ENCODE data around the gene MAPK4. TPM values are rescaled to one million over a fixed set of nuclear protein-coding genes. Genes with fewer than 3 reads are reported as not detected.

MAPK4 gene
- total RNA-seq, 2 donors from 2014 or later = 10.6 to 12.6 TPM

DNA sequence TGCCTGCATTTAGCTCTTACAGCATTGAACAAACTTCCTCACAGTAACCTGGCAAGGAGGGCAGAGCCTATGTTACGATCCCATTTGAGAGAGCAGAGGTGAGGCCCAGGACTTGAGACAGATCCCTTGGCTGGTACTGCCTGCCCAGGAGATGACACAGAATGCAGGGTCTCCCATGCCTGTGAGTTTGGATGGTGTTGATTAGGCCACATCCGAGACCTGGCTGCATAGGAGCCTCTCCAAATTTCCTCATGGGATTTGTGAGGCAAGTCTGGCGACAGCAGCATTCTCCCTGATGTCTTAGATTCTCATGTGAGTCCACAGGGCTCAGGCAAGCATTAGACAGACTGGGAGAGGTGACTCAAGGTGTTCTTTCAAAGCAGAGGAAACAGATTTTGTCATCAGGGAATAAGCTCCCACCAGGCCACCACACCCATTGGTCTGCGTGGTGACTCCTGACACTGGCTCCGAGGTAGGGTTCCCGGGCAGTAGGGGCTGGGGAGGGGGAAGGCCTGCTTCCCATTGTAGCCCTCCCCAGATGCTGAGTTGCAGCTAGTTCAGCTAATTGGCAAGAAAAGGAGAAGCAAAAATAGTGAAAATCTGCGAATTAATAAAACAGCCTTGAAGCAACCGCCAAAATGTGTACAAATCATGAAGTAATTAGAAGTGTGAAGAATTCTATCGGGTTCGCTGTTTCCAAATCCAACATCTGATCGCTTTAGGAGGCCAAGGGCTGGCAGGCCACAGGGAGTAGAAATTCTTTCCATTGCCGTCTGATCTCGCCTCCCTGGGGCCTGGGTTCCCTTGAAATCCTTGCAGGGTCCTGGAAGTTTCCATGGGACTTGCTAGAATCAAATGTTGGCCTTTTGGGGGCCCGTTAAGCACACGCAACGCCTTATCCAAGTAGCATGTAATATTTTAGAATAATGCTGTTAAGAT is 68.0 kb downstream of the MAPK4 start:
- no peak for DNase-seq (ENCODE audit: low spot score)
- Histone ChIP-seq H3K27ac (no peak overlapping the region), H3K9me3 (no peaks in the 10 kb centered on the region), H3K27me3 (replicated peaks; ENCODE audit: insufficient read depth) (no peaks in the 10 kb centered on the region), H3K4me1 (replicated peaks) (peaks cover 8% of the 10 kb centered on the region), H3K36me3 (no peaks in the 10 kb centered on the region), H3K4me3 (no peak overlapping the region)
- WGBS = 95% methylated on average over 16 of the region's 16 CpGs
- intact Hi-C loops (cut with DNase I) = no loop called here
- TF ChIP-seq POLR2AphosphoS5 (IDR thresholded peaks at IDR 0.05) = no peak
- no peak for TF ChIP-seq POLR2A (IDR thresholded peaks at IDR 0.05)
- no peak for TF ChIP-seq CTCF (IDR thresholded peaks at IDR 0.05)

DNA sequence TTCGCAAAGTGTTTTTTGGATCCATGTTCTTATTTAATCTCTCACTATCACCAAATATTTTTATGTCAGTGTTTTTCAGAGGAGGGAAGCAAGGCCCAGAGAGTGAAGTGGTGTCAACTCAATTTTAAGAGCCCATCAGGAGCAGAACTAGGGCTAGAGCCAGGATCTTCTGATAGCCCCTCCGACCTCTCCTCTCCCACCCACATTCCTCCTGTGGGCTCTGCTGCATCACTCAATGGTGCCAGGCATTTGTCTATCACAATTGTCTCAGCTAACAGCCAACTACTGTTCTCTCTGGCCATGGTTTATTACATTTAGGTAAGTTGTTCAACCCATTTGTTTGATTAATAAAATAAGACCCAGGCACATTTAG is 68.6 kb downstream of the MAPK4 start:
- 76% methylated on average over 2 of the region's 2 CpGs for WGBS
- Histone ChIP-seq H3K36me3 (no peaks in the 10 kb centered on the region), H3K9me3 (no peaks in the 10 kb centered on the region), H3K4me3 (no peak overlapping the region), H3K4me1 (replicated peaks) (peaks cover 2% of the 10 kb centered on the region), H3K27me3 (replicated peaks; ENCODE audit: insufficient read depth) (no peaks in the 10 kb centered on the region), H3K27ac (peak overlapping the region in 1 of 2 donors; percentile 64)
- no peak for TF ChIP-seq CTCF (IDR thresholded peaks at IDR 0.05)
- no peak for TF ChIP-seq POLR2A (IDR thresholded peaks at IDR 0.05)
- no peak for TF ChIP-seq POLR2AphosphoS5 (IDR thresholded peaks at IDR 0.05)
- intact Hi-C loops (cut with DNase I) = no loop called here
- DNase-seq (ENCODE audit: low spot score) = no peak

- Histone ChIP-seq H3K4me1 (replicated peaks) (no peaks in the 10 kb centered on the region), H3K4me3 (no peak overlapping the region), H3K27ac (peak overlapping the region; percentile 43 to 64), H3K36me3 (no peaks in the 10 kb centered on the region), H3K27me3 (replicated peaks; ENCODE audit: insufficient read depth) (no peaks in the 10 kb centered on the region), H3K9me3 (no peaks in the 10 kb centered on the region)
- intact Hi-C loops (cut with DNase I) = no loop called here
- WGBS = 31% methylated on average over 5 of the region's 5 CpGs
- TF ChIP-seq POLR2A (IDR thresholded peaks at IDR 0.05) (no peak), POLR2AphosphoS5 (IDR thresholded peaks at IDR 0.05) (peak; percentile 90), CTCF (IDR thresholded peaks at IDR 0.05) (no peak)
- peak; percentile 74 for DNase-seq (ENCODE audit: low spot score)
Observed at GRCh38 chr18:50629148-50629631, 69.3 kb downstream of the MAPK4 start.

DNA sequence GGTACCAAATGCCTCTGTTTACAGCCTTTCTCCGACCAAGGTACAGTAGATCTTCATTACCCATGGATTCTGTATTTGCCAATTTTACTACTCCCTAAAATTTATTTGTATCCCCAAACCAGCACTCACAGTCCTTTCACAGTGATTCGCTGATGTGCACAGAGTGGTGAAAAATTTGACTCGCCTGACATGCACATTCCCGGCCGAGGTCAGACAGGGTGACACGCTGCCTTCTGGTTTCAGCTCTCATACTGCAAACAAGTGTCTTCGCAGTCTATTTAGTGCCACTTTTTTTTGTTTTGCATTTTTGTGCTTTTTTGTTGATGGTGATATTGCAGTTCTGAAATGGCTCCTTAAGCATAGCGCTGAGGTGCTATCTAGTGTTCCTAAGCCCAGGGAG is 71.0 kb downstream of the MAPK4 start:
- intact Hi-C loops (cut with DNase I) = no loop called here
- Histone ChIP-seq H3K9me3 (no peaks in the 10 kb centered on the region), H3K4me1 (replicated peaks) (no peaks in the 10 kb centered on the region), H3K27me3 (replicated peaks; ENCODE audit: insufficient read depth) (no peaks in the 10 kb centered on the region), H3K36me3 (no peaks in the 10 kb centered on the region), H3K27ac (no peak overlapping the region), H3K4me3 (no peak overlapping the region)
- TF ChIP-seq POLR2AphosphoS5 (IDR thresholded peaks at IDR 0.05) (no peak), POLR2A (IDR thresholded peaks at IDR 0.05) (no peak), CTCF (IDR thresholded peaks at IDR 0.05) (no peak)
- 96% methylated on average over 8 of the region's 8 CpGs for WGBS
- no peak for DNase-seq (ENCODE audit: low spot score)

Measured in prostate gland (tissue), 2 donors.